Measurements from ENCODE around the gene MIA2. TPM values are rescaled to one million over a fixed set of nuclear protein-coding genes. Genes with fewer than 3 reads are reported as not detected.

MIA2 gene
- total RNA-seq, 1 donor from 2014 or later: 24.7 TPM

- Histone ChIP-seq H3K4me1 (peaks cover 45% of the 10 kb centered on the region), H3K27me3 (ENCODE audit: low read depth) (no peaks in the 10 kb centered on the region), H3K27ac (replicated peaks) (peak overlapping the region; percentile 99), H3K4me3 (peak overlapping the region; percentile 95), H3K9me3 (replicated peaks) (no peaks in the 10 kb centered on the region), H3K36me3 (no peaks in the 10 kb centered on the region)
- TF ChIP-seq, protein P1, sequence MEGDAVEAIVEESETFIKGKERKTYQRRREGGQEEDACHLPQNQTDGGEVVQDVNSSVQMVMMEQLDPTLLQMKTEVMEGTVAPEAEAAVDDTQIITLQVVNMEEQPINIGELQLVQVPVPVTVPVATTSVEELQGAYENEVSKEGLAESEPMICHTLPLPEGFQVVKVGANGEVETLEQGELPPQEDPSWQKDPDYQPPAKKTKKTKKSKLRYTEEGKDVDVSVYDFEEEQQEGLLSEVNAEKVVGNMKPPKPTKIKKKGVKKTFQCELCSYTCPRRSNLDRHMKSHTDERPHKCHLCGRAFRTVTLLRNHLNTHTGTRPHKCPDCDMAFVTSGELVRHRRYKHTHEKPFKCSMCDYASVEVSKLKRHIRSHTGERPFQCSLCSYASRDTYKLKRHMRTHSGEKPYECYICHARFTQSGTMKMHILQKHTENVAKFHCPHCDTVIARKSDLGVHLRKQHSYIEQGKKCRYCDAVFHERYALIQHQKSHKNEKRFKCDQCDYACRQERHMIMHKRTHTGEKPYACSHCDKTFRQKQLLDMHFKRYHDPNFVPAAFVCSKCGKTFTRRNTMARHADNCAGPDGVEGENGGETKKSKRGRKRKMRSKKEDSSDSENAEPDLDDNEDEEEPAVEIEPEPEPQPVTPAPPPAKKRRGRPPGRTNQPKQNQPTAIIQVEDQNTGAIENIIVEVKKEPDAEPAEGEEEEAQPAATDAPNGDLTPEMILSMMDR (IDR thresholded peaks at IDR 0.05; ENCODE audit: borderline replicate concordance): peak; percentile 27
- intact Hi-C loops (cut with micrococcal nuclease): no loop called here
- peak; percentile 89 for DNase-seq
Observed at GRCh38 chr14:39432619-39433451, 199.1 kb downstream of the MIA2 start.

GRCh38 chr14:39433452-39433813 is 199.7 kb downstream of the MIA2 start:
- intact Hi-C loops (cut with micrococcal nuclease): no loop called here
- H3K4me3 ChIP-seq: peak overlapping the region; percentile 95
- TF ChIP-seq, protein P1 (IDR thresholded peaks at IDR 0.05; ENCODE audit: borderline replicate concordance): no peak
- H3K36me3 ChIP-seq: no peaks in the 10 kb centered on the region
- no peaks in the 10 kb centered on the region for H3K27me3 ChIP-seq (ENCODE audit: low read depth)
- no peaks in the 10 kb centered on the region for H3K9me3 ChIP-seq (replicated peaks)
- H3K27ac ChIP-seq (replicated peaks): peak overlapping the region; percentile 99
- no peak for DNase-seq
- H3K4me1 ChIP-seq: peaks cover 41% of the 10 kb centered on the region

DNA sequence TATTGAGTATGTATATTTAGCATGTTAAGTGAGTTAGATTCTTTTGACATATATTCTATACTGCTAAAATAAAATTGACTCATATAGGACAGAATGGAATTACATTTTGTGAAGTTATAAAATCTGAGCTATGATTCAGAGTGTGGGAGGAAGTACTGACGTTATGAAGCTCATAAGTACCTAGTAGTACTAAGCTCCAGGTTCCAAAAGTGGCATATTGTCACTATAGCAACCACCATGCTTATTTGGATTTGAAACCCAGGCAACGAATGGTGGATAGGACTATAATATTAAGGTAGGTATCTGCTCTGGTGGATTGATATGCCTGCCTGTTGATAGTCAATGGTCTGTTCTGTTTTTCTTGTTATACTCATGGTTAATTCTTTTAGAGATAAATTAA is 200.7 kb downstream of the MIA2 start:
- peaks cover 31% of the 10 kb centered on the region for H3K4me1 ChIP-seq
- no peak overlapping the region for H3K27ac ChIP-seq (replicated peaks)
- no peak for DNase-seq
- no peaks in the 10 kb centered on the region for H3K9me3 ChIP-seq (replicated peaks)
- no peak overlapping the region for H3K4me3 ChIP-seq
- intact Hi-C loops (cut with micrococcal nuclease): no loop called here
- no peaks in the 10 kb centered on the region for H3K27me3 ChIP-seq (ENCODE audit: low read depth)
- TF ChIP-seq, protein P1 (IDR thresholded peaks at IDR 0.05; ENCODE audit: borderline replicate concordance): no peak
- H3K36me3 ChIP-seq: no peaks in the 10 kb centered on the region

DNA sequence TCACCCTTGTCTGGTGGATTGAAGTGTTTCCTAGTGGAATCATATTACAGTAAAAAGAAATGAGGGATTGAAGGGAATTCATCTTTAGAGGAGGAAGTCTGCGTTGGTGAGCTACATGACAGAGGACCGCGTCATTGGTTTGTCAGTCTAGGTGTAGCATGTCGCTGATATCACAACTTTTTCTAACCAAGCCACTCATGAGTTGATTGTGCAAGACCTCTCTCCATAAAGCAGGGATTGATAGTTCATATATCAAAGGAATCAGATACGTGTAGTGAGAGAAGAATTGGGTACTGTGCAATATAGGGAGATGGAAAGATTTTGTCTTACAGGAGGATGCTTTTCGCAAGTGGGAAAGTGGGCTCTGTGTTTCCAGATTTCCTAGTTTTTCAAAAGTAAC is 201.5 kb downstream of the MIA2 start:
- intact Hi-C loops (cut with micrococcal nuclease): no loop called here
- DNase-seq: no peak
- Histone ChIP-seq H3K36me3 (no peaks in the 10 kb centered on the region), H3K27ac (replicated peaks) (no peak overlapping the region), H3K4me1 (peaks cover 23% of the 10 kb centered on the region), H3K27me3 (ENCODE audit: low read depth) (no peaks in the 10 kb centered on the region), H3K4me3 (no peak overlapping the region), H3K9me3 (replicated peaks) (no peaks in the 10 kb centered on the region)
- TF ChIP-seq, protein P1 (IDR thresholded peaks at IDR 0.05; ENCODE audit: borderline replicate concordance): no peak

Other genes with a start within 250 kb of the MIA2 start
- 75.0 TPM for gene SEC23A, start 130.7 kb upstream of the MIA2 start, total RNA-seq
- 6.5 TPM for gene GEMIN2, start 119.6 kb upstream of the MIA2 start, total RNA-seq
- gene TRAPPC6B, start 63.6 kb upstream of the MIA2 start, total RNA-seq: 25.8 TPM
- 30.1 TPM for gene PNN, start 58.7 kb upstream of the MIA2 start, total RNA-seq
- gene FBXO33, start 198.5 kb downstream of the MIA2 start, total RNA-seq: 4.8 TPM